ENCODE measurements around the gene MRPL4.
A peak's percentile ranks its signal among the peaks of the same experiment; 100 is the strongest.

MRPL4 gene

GRCh38 chr19:10290357-10290875 lies 38.4 kb downstream of the MRPL4 start:
- DNase-seq = no peak

- DNase-seq = peak; percentile 31
Observed at GRCh38 chr19:10290876-10291553, 39.0 kb downstream of the MRPL4 start.

GRCh38 chr19:10291554-10292205 lies 39.7 kb downstream of the MRPL4 start:
- DNase-seq = no peak

GRCh38 chr19:10292206-10292788 lies 40.3 kb downstream of the MRPL4 start:
- DNase-seq = peak; percentile 57

GRCh38 chr19:10292789-10293636 lies 41.0 kb downstream of the MRPL4 start:
- DNase-seq = no peak

- no peak for DNase-seq
Observed at GRCh38 chr19:10293637-10294367, 41.8 kb downstream of the MRPL4 start.

GRCh38 chr19:10294368-10294697 lies 42.3 kb downstream of the MRPL4 start:
- no peak for DNase-seq

GRCh38 chr19:10295305-10295846 lies 43.4 kb downstream of the MRPL4 start:
- DNase-seq = peak; percentile 45

- no peak for DNase-seq
Observed at GRCh38 chr19:10295847-10296591, 44.0 kb downstream of the MRPL4 start.

- DNase-seq = no peak
Observed at GRCh38 chr19:10299545-10300458, 47.8 kb downstream of the MRPL4 start.

- DNase-seq = no peak
Observed at GRCh38 chr19:10305139-10305806, 53.3 kb downstream of the MRPL4 start.

GRCh38 chr19:10306327-10306726 lies 54.3 kb downstream of the MRPL4 start:
- no peak for DNase-seq

- DNase-seq = no peak
Observed at GRCh38 chr19:10309423-10309822, 57.4 kb downstream of the MRPL4 start, which contains the start of gene ZGLP1. Gene ZGLP1 (minus strand): TSS chr19:10309815.

Measured in activated gamma-delta T cell (primary cell).